Measurements from ENCODE around the gene PKDCC.

- TF ChIP-seq EZH2 (IDR thresholded peaks at IDR 0.05) (no peak), POLR2AphosphoS5 (IDR thresholded peaks at IDR 0.05; ENCODE audit: borderline replicate concordance, low read depth, low read length) (no peak), FOXP2 (optimal IDR thresholded peaks at IDR 0.05; ENCODE audit: control extremely low read depth, extremely low read length, insufficient read depth) (no peak)
Measured at GRCh38 chr2:42036413-42036812, 11.4 kb upstream of the PKDCC start.
